Endothelial cell of umbilical vein (primary cell): ENCODE measurements around the gene FAM53B. TPM values are rescaled to one million over a fixed set of nuclear protein-coding genes. Genes with fewer than 3 reads are reported as not detected.

ENCODE experiments used
- BruUV-seq: library from RNA; stranded (reverse); fragments of 400-500 nt; replicated peaks from 2 replicates; lab custom pipeline; 2021; lab: Mats Ljungman, UMichigan
- CTCF ChIA-PET: fragments of 300-600, 350-600 bp; sonication (Branson Sonifier 250); formaldehyde crosslinking; loops from one replicate; lab custom pipeline; 2021; ENCODE audit warnings: antibody characterized with exemption, inconsistent platforms; lab: Charles Lee
- POLR2A ChIA-PET: fragments of 300-600, 350-600 bp; sonication (Branson Sonifier 250); formaldehyde crosslinking; loops from one replicate; lab custom pipeline; 2021; ENCODE audit warnings: antibody characterized with exemption, inconsistent platforms; lab: Charles Lee
- DNase-seq: peaks from one replicate; pipeline ENCODE4 v3.0.0-alpha.2; 2011; ENCODE audit warnings: low read depth, low spot score
- FAIRE-seq: peaks from 2 replicates; lab custom pipeline; 2011; peaks lifted over from hg19 to GRCh38; lab: Jason Lieb, UNC
- H2AFZ ChIP-seq: 2 replicates; pipeline ENCODE4 v1.6.0; 2012; ENCODE audit warnings: low read depth, low read length, control low read depth, inconsistent platforms
- H3K27ac ChIP-seq: 2 replicates; pipeline ENCODE4 v1.5.1; 2011; ENCODE audit warnings: low read depth, mild to moderate bottlenecking, control low read depth, low read length, moderate library complexity; ENCODE audit not compliant: insufficient read depth
- H3K27me3 ChIP-seq, 2 experiments: 2 replicates each; pipeline versions ENCODE4 v1.6.0 to v1.6.1; 2011; ENCODE audit warnings: low read length in 2 of 2, mixed read lengths in 1 of 2; ENCODE audit not compliant: control insufficient read depth in 2 of 2, insufficient read depth in 2 of 2
- H3K36me3 ChIP-seq, 2 experiments: 2 replicates in 1 of 2; 3 replicates in 1 of 2; pipeline ENCODE4 v1.5.1; 2011; ENCODE audit warnings: low read length in 2 of 2, mild to moderate bottlenecking in 1 of 2, moderate library complexity in 1 of 2; ENCODE audit not compliant: control insufficient read depth in 2 of 2, insufficient read depth in 2 of 2; ENCODE audit errors: extremely low read depth in 1 of 2
- H3K4me1 ChIP-seq: 3 replicates; pipeline ENCODE4 v1.5.1; 2011; ENCODE audit warnings: mild to moderate bottlenecking, low read length; ENCODE audit not compliant: control insufficient read depth, insufficient read depth; ENCODE audit errors: extremely low read depth
- H3K4me2 ChIP-seq: 2 replicates; pipeline ENCODE4 v1.6.1; 2011; ENCODE audit warnings: low read length, control low read depth, mixed read lengths; ENCODE audit not compliant: insufficient read depth
- H3K4me3 ChIP-seq, 3 experiments: fragments of 200-600 bp in 1 of 3; sonication (generic), shearing (Covaris generic) in 1 of 3; replicated peaks in 1 of 3; 2 replicates each; pipeline ENCODE4 v1.5.1; 2011 to 2016; ENCODE audit warnings: control low read depth in 3 of 3, low read length in 3 of 3, mild to moderate bottlenecking in 2 of 3, inconsistent platforms in 1 of 3, low read depth in 1 of 3, moderate library complexity in 1 of 3; ENCODE audit not compliant: insufficient read depth in 1 of 3
- H3K79me2 ChIP-seq: 2 replicates; pipeline ENCODE4 v1.6.0; 2012; ENCODE audit warnings: low read length, inconsistent platforms; ENCODE audit not compliant: control insufficient read depth, insufficient read depth
- H3K9ac ChIP-seq: replicated peaks from 2 replicates; pipeline ENCODE3; 2011; ENCODE audit warnings: low read length, control low read depth; ENCODE audit not compliant: insufficient read depth; ENCODE audit errors: extremely low read depth
- H3K9me1 ChIP-seq: replicated peaks from 3 replicates; pipeline ENCODE4 v1.6.0; 2011; ENCODE audit warnings: mild to moderate bottlenecking, low read length; ENCODE audit not compliant: control insufficient read depth, insufficient read depth; ENCODE audit errors: extremely low read depth
- H3K9me3 ChIP-seq: replicated peaks from 2 replicates; pipeline ENCODE4 v1.5.1; 2012; ENCODE audit warnings: low read length, inconsistent platforms; ENCODE audit not compliant: control insufficient read depth, insufficient read depth
- H4K20me1 ChIP-seq: replicated peaks from 2 replicates; pipeline ENCODE3; 2011; ENCODE audit warnings: mild to moderate bottlenecking, low read length; ENCODE audit not compliant: control insufficient read depth, insufficient read depth; ENCODE audit errors: extremely low read depth
- CTCF ChIP-seq, 2 donors: IDR thresholded peaks; 1 replicate in 1 of 2; 2 replicates in 1 of 2; pipeline ENCODE4 v1.5.1; 2011; ENCODE audit warnings: low read length in 2 of 2, mild to moderate bottlenecking in 2 of 2, moderate library complexity in 2 of 2, control low read depth in 1 of 2, inconsistent platforms in 1 of 2, low read depth in 1 of 2; ENCODE audit not compliant: insufficient read depth in 1 of 2; ENCODE audit errors: extremely low read depth in 1 of 2
- EZH2 ChIP-seq: IDR thresholded peaks from 2 replicates; pipeline ENCODE4 v1.6.1; 2012; ENCODE audit warnings: borderline replicate concordance, low read depth, mild to moderate bottlenecking, moderate library complexity, low read length, inconsistent platforms; ENCODE audit not compliant: severe bottlenecking
- FOS ChIP-seq: IDR thresholded peaks from 2 replicates; pipeline ENCODE4 v1.6.1; 2011; ENCODE audit warnings: mild to moderate bottlenecking, low read length, moderate library complexity, borderline replicate concordance; ENCODE audit not compliant: insufficient read depth
- GATA2 ChIP-seq: IDR thresholded peaks from 2 replicates; pipeline ENCODE4 v1.7.0; 2011; ENCODE audit warnings: low read depth, mild to moderate bottlenecking, moderate library complexity, mixed read lengths, low read length; ENCODE audit not compliant: insufficient read length, insufficient read depth
- JUN ChIP-seq: IDR thresholded peaks from 2 replicates; pipeline ENCODE4 v1.6.1; 2011; ENCODE audit warnings: borderline replicate concordance, low read depth; ENCODE audit not compliant: insufficient read length, insufficient read depth
- MAX ChIP-seq: IDR thresholded peaks from 2 replicates; pipeline ENCODE4 v1.6.1; 2011; ENCODE audit not compliant: insufficient read depth, insufficient read length
- MYC ChIP-seq: IDR thresholded peaks from one replicate; pipeline ENCODE4 v1.6.1; 2011; ENCODE audit warnings: mild to moderate bottlenecking, low read depth, low read length
- POLR2A ChIP-seq: IDR thresholded peaks from 2 replicates; pipeline ENCODE4 v1.6.1; 2012; ENCODE audit warnings: low read depth, mild to moderate bottlenecking, control low read depth, low read length
- POLR2AphosphoS5 ChIP-seq: IDR thresholded peaks from 2 replicates; pipeline ENCODE4 v1.6.1; 2012; ENCODE audit warnings: low read depth, mild to moderate bottlenecking, control low read depth, low read length, moderate library complexity; ENCODE audit not compliant: insufficient read depth
- dilution Hi-C: fragments of 300-500 bp; cut with MboI; formaldehyde crosslinking; loops from one replicate; pipeline ENCODE4 v1.15.0; 2019; ENCODE audit warnings: low sequenced_read_pairs; ENCODE audit not compliant: extremely low pct_ligation_motif_present
- intact Hi-C: fragments of 100-400 bp; cut with micrococcal nuclease; formaldehyde crosslinking; loops from one replicate; pipeline ENCODE4 v1.10.0; 2022
- polyA plus RNA-seq, 4 experiments: library from polyadenylated mRNA; depleted of rRNA in 3 of 4; stranded (reverse) in 3 of 4; unstranded in 1 of 4; fragments of >200 nt; gene quantifications; 2 replicates each; pipeline versions ENCODE4 v1.2.1 to v1.2.3, GENCODE V29; 2011 to 2012; ENCODE audit warnings: missing spikeins in 1 of 4
- total RNA-seq: library from RNA; stranded (reverse); gene quantifications from 2 replicates; pipeline ENCODE4 v1.2.3, GENCODE V29; 2021

The FAM53B gene
- total and polyA plus RNA-seq, 2 donors (not counting 3 experiments of a cell fraction or from before 2014, with no cell fraction given): 8.5 to 21.1 TPM

GRCh38 chr10:124710266-124710881 lies 33.8 kb downstream of the FAM53B start:
- H4K20me1 ChIP-seq: no peaks in the 10 kb centered on the region
- no peak overlapping the region for H3K27ac ChIP-seq
- H3K36me3 ChIP-seq: no peaks in the 10 kb centered on the region
- no peaks in the 10 kb centered on the region for H3K9me1 ChIP-seq
- no peak overlapping the region for H2AFZ ChIP-seq
- dilution Hi-C loops (no loop called here), intact Hi-C loops (no loop called here)
- peaks cover 12% of the 10 kb centered on the region for H3K4me1 ChIP-seq
- H3K4me3 ChIP-seq: no peak overlapping the region
- TF ChIP-seq POLR2AphosphoS5 (no peak), EZH2 (no peak)
- H3K79me2 ChIP-seq: peaks cover 4% of the 10 kb centered on the region
- DNase-seq (no peak), FAIRE-seq (no peak)
- POLR2A ChIA-PET: no interaction called here
- H3K9me3 ChIP-seq: no peaks in the 10 kb centered on the region
- no TSS peak for BruUV-seq
- H3K27me3 ChIP-seq: no peaks in the 10 kb centered on the region
- CTCF ChIA-PET: no interaction called here
- H3K4me2 ChIP-seq: no peak overlapping the region
- no peak overlapping the region for H3K9ac ChIP-seq

- H4K20me1 ChIP-seq: no peaks in the 10 kb centered on the region
- peaks cover 0 to 1% of the 10 kb centered on the region in 2 experiments for H3K36me3 ChIP-seq
- H3K4me1 ChIP-seq: peaks cover 12% of the 10 kb centered on the region
- intact Hi-C loops: no loop called here
- H3K9ac ChIP-seq: no peak overlapping the region
- H3K4me2 ChIP-seq: no peak overlapping the region
- no peak for DNase-seq
- no peaks in the 10 kb centered on the region for H3K9me1 ChIP-seq
- CTCF ChIA-PET: no interaction called here
- POLR2A ChIA-PET: no interaction called here
- H2AFZ ChIP-seq: no peak overlapping the region
- H3K4me3 ChIP-seq: no peak overlapping the region
- H3K27me3 ChIP-seq: no peaks in the 10 kb centered on the region
- TF ChIP-seq EZH2: no peak
- TF ChIP-seq GATA2: no peak
- no peak for TF ChIP-seq MAX
- no peak for TF ChIP-seq CTCF (IDR thresholded peaks at IDR 0.05; ENCODE audit: extremely low read depth in 1 of 2, insufficient read depth in 1 of 2, low read depth in 1 of 2, low read length in 2 of 2)
- TF ChIP-seq POLR2AphosphoS5: no peak
- no peak for TF ChIP-seq MYC
- TF ChIP-seq POLR2A: no peak
- no peak for TF ChIP-seq JUN
- no peak for TF ChIP-seq FOS
- H3K27ac ChIP-seq: no peak overlapping the region
- BruUV-seq: no TSS peak
- no peaks in the 10 kb centered on the region for H3K9me3 ChIP-seq
- FAIRE-seq: no peak
- dilution Hi-C loops: no loop called here
- H3K79me2 ChIP-seq: peaks cover 4% of the 10 kb centered on the region
Observed at GRCh38 chr10:124709861-124710260, 34.3 kb downstream of the FAM53B start.
